ENCODE data around the gene PCBP3. TPM values are rescaled to one million over a fixed set of nuclear protein-coding genes. Genes with fewer than 3 reads are reported as not detected.

The PCBP3 gene
- total RNA-seq, 1 experiment from 2014 or later: 10.9 TPM

GRCh38 chr21:45857761-45858160 lies 214.2 kb downstream of the PCBP3 start:
- Histone ChIP-seq H3K14ac (ENCODE audit: insufficient read depth, low read length) (no peak overlapping the region), H3K27me3 (ENCODE audit: insufficient read depth, low read length) (no peaks in the 10 kb centered on the region), H3K23me2 (ENCODE audit: insufficient read length, low read depth, low read length, poor library complexity, severe bottlenecking) (no peaks in the 10 kb centered on the region), H3K9me3 (ENCODE audit: control insufficient read depth, low read depth, low read length) (no peaks in the 10 kb centered on the region), H2BK15ac (ENCODE audit: low read depth, low read length) (no peak overlapping the region), H2BK20ac (ENCODE audit: low read depth, low read length, poor library complexity, severe bottlenecking) (no peak overlapping the region), H4K91ac (ENCODE audit: insufficient read length, low read depth, low read length) (no peak overlapping the region), H3K4ac (ENCODE audit: low read depth, low read length) (no peak overlapping the region), H2AK5ac (ENCODE audit: insufficient read length, low read length) (no peak overlapping the region), H2BK120ac (ENCODE audit: low read depth, low read length, poor library complexity, severe bottlenecking) (no peak overlapping the region), H3K9ac (ENCODE audit: extremely low read depth, insufficient read length, low read length) (no peak overlapping the region), H3K27ac (ENCODE audit: insufficient read length, low read depth, low read length) (no peak overlapping the region), H2BK12ac (ENCODE audit: insufficient read length, low read depth, low read length) (no peak overlapping the region), H3K4me1 (ENCODE audit: insufficient read depth, low read length) (no peaks in the 10 kb centered on the region), H2BK5ac (ENCODE audit: insufficient read length, low read length) (no peak overlapping the region), H3K18ac (ENCODE audit: insufficient read length, low read depth, low read length) (no peak overlapping the region), H4K5ac (ENCODE audit: insufficient read length, low read depth, low read length) (no peak overlapping the region), H4K8ac (replicated peaks; ENCODE audit: insufficient read length, low read depth, low read length) (no peak overlapping the region), H4K20me1 (ENCODE audit: control insufficient read depth, insufficient read depth, insufficient read length) (no peaks in the 10 kb centered on the region), H3T11ph (ENCODE audit: low read length) (no peak overlapping the region), H3K56ac (ENCODE audit: insufficient read length, low read depth, low read length) (no peak overlapping the region), H3K23ac (ENCODE audit: insufficient read length, low read depth, low read length) (no peak overlapping the region), H3K79me2 (ENCODE audit: insufficient read depth, low read length) (no peaks in the 10 kb centered on the region), H3K79me1 (ENCODE audit: insufficient read depth, low read depth, low read length, poor library complexity, severe bottlenecking) (no peaks in the 10 kb centered on the region), H2AFZ (ENCODE audit: low read length) (no peak overlapping the region), H3K4me2 (ENCODE audit: insufficient read depth, insufficient read length, low read length) (no peak overlapping the region)
- no peak overlapping the region for H3K4me3 Mint-ChIP-seq
- H3K27ac Mint-ChIP-seq: no peak overlapping the region
- no CpG with 5 or more reads among the region's 6 CpGs for WGBS (ENCODE audit: extremely low coverage, insufficient read length, low lambda C conversion rate)
- peaks cover 33 to 34% of the 10 kb centered on the region in 2 experiments for H3K4me1 Mint-ChIP-seq
- no peaks in the 10 kb centered on the region for H3K36me3 Mint-ChIP-seq (ENCODE audit: insufficient read depth in 1 of 3, low read depth in 3 of 3)
- DNase-seq: peak; percentile 18
- no peaks in the 10 kb centered on the region for H3K27me3 Mint-ChIP-seq (ENCODE audit: low read depth)
- TF ChIP-seq, protein P1, sequence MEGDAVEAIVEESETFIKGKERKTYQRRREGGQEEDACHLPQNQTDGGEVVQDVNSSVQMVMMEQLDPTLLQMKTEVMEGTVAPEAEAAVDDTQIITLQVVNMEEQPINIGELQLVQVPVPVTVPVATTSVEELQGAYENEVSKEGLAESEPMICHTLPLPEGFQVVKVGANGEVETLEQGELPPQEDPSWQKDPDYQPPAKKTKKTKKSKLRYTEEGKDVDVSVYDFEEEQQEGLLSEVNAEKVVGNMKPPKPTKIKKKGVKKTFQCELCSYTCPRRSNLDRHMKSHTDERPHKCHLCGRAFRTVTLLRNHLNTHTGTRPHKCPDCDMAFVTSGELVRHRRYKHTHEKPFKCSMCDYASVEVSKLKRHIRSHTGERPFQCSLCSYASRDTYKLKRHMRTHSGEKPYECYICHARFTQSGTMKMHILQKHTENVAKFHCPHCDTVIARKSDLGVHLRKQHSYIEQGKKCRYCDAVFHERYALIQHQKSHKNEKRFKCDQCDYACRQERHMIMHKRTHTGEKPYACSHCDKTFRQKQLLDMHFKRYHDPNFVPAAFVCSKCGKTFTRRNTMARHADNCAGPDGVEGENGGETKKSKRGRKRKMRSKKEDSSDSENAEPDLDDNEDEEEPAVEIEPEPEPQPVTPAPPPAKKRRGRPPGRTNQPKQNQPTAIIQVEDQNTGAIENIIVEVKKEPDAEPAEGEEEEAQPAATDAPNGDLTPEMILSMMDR (conservative IDR thresholded peaks at IDR 0.05): no peak
- H3K9me3 Mint-ChIP-seq: no peaks in the 10 kb centered on the region
